Stimulated activated CD4-positive, alpha-beta T cell treated with anti-CD3 and anti-CD28 coated beads, Interleukin-1b, Interleukin-23, amount 100 ng/mL, for 48 hours (primary cell): ENCODE measurements around the gene BAIAP2.

ENCODE experiments used
- DNase-seq: peaks from one replicate; pipeline ENCODE4 v3.0.0-alpha.2; 2020

Gene BAIAP2

DNA sequence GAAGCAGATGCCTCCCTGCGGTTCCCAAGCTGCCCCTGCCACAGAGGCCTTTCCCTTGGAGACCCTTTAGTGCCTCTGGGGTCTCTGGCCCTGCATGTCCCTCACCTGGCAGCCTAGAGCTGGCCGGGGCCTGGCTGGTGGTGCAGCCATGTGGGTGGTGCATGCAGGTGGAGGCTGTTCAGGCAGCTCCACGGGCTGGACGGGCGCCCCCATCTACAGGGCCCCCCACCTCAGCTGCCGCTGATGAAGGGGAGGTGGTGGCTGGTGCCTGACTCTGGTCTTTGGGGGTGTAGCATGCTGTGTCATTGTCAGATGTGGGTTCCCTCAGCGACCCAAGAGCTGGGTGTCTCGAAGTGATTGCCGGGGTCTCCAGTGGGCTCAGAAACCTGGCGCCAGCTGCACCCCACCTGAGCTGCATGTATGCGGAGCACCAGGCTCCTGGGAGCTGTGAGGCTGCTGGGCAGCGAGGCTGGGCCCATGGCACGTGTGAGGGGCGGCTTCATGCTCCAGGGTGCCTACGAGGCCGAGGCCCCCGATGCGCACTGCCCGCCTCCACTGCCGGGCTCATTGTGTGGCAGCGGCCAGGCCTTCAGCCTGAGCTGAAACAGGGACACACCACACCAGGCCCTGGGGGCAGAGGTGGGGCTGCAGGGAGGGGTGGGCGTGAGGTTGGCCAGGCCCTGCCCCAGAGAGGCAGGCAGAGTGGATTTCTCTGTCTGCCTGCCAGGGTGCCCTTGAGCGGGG lies 57.0 kb downstream of the BAIAP2 start:
- no peak for DNase-seq

DNA sequence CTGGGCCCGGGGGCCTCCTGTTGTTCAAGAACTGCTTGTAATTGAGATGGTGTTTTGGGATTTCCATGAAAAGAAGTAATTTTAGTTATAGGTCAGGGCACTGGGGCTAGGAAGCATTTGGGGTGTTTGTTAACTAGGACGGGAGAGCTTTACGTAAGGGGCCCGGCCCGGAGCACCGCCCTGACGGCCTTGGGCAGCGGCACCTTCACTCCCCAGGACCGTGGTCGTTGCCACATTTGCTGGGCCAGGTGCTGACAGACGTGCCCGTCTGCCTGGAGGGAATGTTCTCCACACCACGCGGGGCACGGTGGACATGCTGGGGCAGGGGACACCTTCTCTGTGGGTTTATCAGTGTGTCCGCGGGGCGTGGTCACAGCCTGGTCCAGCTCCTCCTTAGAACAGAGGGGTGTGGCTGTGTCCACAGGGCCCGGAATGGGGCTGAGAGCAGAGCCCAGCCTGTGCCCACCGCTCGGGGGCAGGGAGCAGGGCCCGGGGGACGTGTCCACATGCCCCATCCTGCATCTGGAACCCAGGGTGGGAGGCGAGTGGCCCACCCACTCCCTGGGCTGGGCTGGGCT lies 57.7 kb downstream of the BAIAP2 start:
- no peak for DNase-seq

DNA sequence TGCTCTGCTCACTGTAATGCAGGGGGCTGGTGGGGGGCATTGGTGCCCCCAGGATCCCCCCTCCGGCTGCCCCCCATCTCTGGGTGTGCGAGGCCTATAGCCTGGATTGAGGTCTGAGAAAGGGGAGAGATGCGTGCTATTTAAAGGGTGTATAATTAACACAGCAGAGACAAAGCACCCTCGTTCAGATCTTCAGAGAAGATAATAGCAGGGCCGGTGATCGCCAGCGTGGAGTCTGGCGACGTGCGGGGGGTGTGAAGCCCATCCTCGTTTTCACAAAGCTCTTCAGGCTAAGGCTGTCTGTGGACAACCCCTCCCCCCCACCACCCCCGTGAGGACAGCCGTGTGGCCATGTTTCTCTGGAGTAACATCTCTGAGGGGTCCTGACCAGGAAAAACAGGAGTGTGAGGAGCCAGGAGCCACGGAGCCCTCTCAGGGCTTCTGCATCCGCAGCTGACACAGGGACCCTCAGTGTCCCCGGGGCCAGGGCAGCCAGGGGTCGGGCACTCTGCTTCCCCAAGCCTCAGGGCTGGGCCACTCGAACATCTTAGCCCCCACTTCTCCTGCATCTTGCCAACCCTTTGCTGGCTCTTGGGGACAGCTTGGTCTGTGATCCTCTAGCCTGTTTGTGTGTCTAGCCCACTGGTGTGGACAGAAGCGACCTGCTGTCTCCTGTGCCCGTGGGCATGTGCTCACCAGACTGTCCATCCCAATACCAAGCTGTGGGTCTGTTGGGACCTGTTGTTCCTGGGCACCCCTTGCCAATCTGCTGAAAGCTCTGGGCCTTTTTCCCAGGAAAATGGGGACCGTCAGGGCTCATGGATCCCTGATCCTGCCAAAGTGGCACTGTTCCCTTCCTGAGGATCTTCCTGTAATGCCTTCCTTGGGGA lies 58.9 kb downstream of the BAIAP2 start:
- DNase-seq: no peak

DNA sequence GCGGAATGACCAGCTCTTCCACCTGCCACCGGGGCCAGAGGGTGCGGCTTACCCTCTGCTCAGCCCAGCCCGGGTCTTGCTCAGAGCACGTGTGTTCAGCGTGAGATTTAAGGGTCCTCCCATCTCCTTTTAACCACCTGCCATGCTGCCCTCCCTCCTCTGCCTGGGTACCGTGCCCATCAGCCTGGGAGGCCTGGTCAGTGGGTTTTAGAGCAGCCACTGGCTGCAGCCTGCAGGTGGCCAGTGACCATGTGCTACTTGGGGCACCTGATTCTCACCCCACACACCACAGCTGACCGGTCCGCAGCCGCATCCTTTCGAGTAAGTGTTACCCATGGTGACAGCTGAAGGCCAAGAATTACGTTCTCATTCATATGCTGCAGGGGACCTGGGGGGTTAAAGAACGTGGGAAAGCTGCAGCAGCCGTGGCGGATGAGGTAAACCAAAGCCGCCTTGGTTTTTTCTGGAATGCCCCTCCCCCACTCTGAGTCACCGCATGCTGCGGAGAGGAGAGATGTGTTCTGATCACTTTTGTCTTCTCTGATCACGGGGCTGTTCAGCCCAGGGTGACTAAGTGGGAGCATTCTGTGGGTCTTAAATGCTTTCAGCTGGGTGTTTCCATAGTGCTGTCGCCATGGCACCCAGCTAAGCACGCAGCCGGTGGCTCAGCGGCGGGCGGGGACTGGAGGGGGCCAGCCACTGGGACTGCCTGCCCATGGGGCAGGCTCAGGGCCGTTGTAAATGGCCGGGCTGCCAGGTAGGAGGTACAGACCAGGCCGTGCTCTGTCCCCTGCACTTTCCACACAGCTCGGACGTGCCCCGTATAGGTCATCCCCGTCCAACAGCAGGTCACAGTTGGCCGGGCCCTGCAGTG lies 59.8 kb downstream of the BAIAP2 start:
- DNase-seq: peak; percentile 87

DNA sequence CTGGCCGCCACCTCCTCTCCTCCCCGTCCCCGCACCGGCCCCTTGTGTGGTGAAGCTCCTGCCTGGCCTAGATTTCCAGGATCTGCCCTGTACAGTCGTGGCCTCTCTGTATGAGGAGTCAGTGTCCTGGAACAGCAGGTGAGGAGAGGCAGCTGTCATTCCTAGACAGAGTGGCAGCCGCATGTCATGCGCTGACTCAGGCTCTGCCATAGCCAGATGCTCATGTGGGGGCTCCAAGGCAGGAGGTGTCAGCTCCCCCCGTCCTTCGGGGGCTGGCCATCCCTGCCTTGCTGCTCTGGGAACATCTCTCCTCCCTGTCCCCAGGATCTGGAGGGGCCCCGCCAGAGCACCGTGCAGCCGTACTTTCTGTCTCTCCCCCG lies 60.4 kb downstream of the BAIAP2 start:
- peak; percentile 15 for DNase-seq

- DNase-seq: no peak
These were observed 61.8 kb downstream of the BAIAP2 start for GRCh38 chr17:81096741-81097133.

GRCh38 chr17:81097134-81097942 lies 62.4 kb downstream of the BAIAP2 start:
- peak; percentile 34 for DNase-seq

DNA sequence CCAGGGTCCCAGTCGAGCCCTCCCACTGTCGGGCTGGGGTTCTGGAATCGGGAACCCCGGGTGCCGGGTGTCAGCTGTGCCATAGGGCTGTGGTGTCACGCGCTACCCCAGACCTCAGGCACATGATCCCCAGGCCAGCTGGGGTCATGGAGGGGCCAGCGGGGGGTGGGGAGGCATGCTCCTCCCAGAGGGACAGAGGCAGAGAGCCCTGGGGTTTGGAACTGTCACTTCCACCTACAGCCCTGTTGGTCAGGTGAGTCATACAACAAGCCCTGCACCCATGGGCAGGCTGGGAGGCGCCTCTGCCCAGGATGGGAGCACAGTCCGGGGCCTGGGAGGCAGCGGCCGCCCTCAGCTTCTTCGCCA lies 63.0 kb downstream of the BAIAP2 start:
- DNase-seq: no peak

DNA sequence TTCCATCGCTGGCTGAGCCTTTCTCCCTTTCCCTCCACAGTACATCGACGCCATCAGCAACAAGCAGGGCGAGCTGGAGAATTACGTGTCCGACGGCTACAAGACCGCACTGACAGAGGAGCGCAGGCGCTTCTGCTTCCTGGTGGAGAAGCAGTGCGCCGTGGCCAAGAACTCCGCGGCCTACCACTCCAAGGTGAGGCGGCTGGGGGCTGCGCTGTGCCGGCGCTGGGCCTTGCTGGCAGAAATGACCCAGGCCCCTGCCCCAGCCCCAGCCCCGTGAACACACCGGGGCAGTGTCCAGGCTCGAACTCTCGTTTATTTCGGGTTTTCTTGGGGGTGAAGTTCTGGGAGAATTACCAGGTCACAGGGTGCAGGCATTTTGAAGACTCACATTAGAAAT lies 64.9 kb downstream of the BAIAP2 start:
- no peak for DNase-seq

GRCh38 chr17:81100668-81101067 lies 65.7 kb downstream of the BAIAP2 start:
- DNase-seq: no peak

GRCh38 chr17:81101614-81102306 lies 66.8 kb downstream of the BAIAP2 start:
- DNase-seq: peak; percentile 89

DNA sequence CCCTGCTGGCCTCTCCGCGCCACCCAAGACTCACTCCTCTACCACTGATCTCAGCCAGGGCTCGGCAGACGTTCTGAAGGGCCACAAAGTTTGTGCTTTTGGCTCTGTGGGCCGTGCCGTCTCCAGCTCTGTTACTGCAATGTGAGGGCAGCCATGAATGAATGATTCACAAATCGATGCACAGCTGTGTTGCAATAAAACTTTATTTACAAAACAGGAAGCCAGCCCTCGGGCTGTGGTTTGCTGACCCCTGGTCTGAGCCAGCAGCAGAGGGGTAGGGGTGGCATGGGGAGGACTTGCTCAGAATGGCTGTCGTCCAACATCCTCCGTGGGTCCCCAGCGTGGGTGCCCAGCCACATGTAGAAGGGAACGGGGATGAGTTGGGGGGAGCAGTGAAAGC lies 67.4 kb downstream of the BAIAP2 start:
- DNase-seq: no peak

DNA sequence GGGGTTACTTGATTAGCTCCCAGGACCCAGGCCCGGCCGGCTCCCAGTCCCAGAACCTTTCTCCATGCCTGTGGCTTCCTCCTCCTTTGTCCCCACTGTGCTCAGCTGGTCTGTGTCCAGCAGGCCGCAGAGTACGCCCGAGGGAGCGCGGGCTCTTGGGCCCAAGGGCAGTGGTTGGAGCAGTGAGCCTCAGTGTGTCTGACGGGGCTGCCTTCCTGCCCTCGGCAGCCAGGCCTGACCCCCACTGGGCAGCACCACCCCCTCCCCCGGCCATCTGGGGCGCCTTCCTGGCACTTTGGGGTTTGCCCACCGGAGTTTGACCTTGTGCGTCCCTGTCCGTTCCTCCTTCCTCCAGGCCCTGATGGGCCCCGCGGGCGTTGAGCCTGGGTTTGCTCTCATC lies 67.9 kb downstream of the BAIAP2 start:
- DNase-seq: no peak

GRCh38 chr17:81103379-81103778 lies 68.4 kb downstream of the BAIAP2 start:
- no peak for DNase-seq

GRCh38 chr17:81106716-81107115 lies 71.8 kb downstream of the BAIAP2 start:
- no peak for DNase-seq

GRCh38 chr17:81108220-81108619 lies 73.3 kb downstream of the BAIAP2 start:
- DNase-seq: no peak

- no peak for DNase-seq
These were observed 75.0 kb downstream of the BAIAP2 start for GRCh38 chr17:81109957-81110356.

GRCh38 chr17:81110488-81111040 lies 75.6 kb downstream of the BAIAP2 start:
- no peak for DNase-seq

DNA sequence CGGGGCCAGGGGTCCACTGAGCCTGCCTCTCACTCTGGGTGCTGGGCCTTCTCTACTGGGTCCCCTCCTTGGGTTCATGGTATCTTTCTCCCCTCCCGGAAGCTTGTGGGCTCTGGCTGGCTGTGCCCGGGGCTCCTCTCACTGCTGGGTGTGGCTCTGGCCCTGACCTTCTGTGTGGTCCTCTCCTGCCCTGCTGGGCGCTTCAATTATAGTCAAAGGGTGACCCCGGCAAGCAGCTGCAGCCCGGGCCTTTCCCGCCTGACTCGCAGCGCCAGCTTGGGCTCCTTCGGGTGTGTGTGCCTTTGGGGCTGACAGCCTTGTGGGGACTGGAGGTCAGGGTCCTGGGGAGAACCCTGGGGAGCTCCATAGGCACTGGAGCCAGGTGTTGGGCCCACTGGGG lies 76.1 kb downstream of the BAIAP2 start:
- no peak for DNase-seq

GRCh38 chr17:81112450-81112849 lies 77.5 kb downstream of the BAIAP2 start:
- no peak for DNase-seq

DNA sequence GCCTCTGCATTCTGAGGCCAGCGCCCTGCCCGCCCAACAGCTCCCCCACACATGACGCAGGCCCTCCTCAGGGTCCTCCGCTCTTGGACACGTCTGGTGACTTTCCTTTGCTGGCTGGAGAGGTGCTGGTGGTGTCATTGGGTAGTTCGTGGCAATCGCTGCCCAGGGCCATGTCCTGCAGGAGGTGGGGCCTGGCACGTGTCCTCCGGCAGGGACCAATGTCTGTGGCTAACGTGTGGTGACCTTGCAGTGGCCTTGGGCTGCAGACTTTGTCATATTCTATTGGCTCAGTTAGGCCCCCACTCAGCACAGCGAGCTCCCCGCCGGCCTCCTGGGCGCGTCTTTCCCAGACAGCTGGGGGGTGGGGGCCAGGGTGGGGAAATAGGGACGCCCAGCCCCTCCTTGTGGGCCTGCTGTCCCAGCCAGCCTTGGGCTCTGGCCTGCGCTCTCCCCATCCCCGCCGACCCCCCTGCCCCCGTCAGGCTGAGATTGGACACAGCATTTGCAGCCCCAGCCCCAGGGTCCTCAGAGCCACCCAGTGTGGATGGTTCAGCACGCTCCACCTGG lies 78.3 kb downstream of the BAIAP2 start:
- no peak for DNase-seq
